Measurements from ENCODE around the gene HS3ST3A1. TPM values are rescaled to one million over a fixed set of nuclear protein-coding genes. Genes with fewer than 3 reads are reported as not detected.
A peak's percentile ranks its signal among the peaks of the same experiment; 100 is the strongest.
"Not testable (repeated sequence)": the region's sequence is repeated elsewhere in the genome, so short reads cannot be mapped to it uniquely, and the experiment has no call there.

HS3ST3A1 gene
- total RNA-seq, 1 donor from 2014 or later, result 14.7 TPM

GRCh38 chr17:13550291-13550690, 51.4 kb downstream of the HS3ST3A1 start:
- Mint-ChIP-seq H3K36me3 (ENCODE audit: low read depth) (peaks cover 50% of the 10 kb centered on the region), H3K27me3 (ENCODE audit: low read depth) (no peaks in the 10 kb centered on the region), H3K27ac (ENCODE audit: unreplicated experiment) (no peak overlapping the region), H3K4me1 (peaks cover 6% of the 10 kb centered on the region), H3K4me3 (no peak overlapping the region), H3K9me3 (peaks cover 11% of the 10 kb centered on the region)
- TF ChIP-seq, protein P1, sequence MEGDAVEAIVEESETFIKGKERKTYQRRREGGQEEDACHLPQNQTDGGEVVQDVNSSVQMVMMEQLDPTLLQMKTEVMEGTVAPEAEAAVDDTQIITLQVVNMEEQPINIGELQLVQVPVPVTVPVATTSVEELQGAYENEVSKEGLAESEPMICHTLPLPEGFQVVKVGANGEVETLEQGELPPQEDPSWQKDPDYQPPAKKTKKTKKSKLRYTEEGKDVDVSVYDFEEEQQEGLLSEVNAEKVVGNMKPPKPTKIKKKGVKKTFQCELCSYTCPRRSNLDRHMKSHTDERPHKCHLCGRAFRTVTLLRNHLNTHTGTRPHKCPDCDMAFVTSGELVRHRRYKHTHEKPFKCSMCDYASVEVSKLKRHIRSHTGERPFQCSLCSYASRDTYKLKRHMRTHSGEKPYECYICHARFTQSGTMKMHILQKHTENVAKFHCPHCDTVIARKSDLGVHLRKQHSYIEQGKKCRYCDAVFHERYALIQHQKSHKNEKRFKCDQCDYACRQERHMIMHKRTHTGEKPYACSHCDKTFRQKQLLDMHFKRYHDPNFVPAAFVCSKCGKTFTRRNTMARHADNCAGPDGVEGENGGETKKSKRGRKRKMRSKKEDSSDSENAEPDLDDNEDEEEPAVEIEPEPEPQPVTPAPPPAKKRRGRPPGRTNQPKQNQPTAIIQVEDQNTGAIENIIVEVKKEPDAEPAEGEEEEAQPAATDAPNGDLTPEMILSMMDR (conservative IDR thresholded peaks at IDR 0.05), result no peak
- DNase-seq (ENCODE audit: low read depth, low spot score), result no peak

- peaks cover 20% of the 10 kb centered on the region for H3K4me1 Mint-ChIP-seq
- H3K27me3 Mint-ChIP-seq (ENCODE audit: low read depth); DNase-seq (ENCODE audit: low read depth, low spot score); H3K4me3 Mint-ChIP-seq; H3K27ac Mint-ChIP-seq (ENCODE audit: unreplicated experiment); H3K9me3 Mint-ChIP-seq: not testable (repeated sequence)
- peaks cover 55% of the 10 kb centered on the region for H3K36me3 Mint-ChIP-seq (ENCODE audit: low read depth)
Observed at GRCh38 chr17:13548576-13548975, 53.2 kb downstream of the HS3ST3A1 start.

DNA sequence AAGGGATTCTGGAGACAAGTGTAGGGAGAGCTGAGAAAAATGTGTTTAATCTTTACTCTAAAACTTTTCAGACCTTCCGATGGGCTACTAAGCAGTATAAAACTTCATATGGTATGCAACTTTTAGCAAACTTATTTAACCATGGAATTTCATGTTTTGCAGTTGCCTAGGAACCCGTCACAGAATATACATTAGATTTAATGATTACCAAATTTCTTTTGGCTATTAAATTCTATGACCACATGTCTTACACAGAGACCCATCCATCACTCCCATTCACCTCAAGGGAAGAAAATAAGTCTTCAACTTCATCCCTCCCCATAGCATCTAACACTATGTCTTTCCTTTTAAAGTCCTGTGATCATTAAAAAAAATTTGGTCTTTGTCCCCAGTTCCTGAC, 54.9 kb downstream of the HS3ST3A1 start:
- H3K36me3 Mint-ChIP-seq (ENCODE audit: low read depth), result peaks cover 53% of the 10 kb centered on the region
- peaks cover 8% of the 10 kb centered on the region for H3K9me3 Mint-ChIP-seq
- H3K4me3 Mint-ChIP-seq, result no peak overlapping the region
- TF ChIP-seq, protein P1 (conservative IDR thresholded peaks at IDR 0.05), result no peak
- peaks cover 25% of the 10 kb centered on the region for H3K4me1 Mint-ChIP-seq
- no peak overlapping the region for H3K27ac Mint-ChIP-seq (ENCODE audit: unreplicated experiment)
- H3K27me3 Mint-ChIP-seq (ENCODE audit: low read depth), result no peaks in the 10 kb centered on the region
- no peak for DNase-seq (ENCODE audit: low read depth, low spot score)

GRCh38 chr17:13545941-13546340, 55.8 kb downstream of the HS3ST3A1 start:
- peaks cover 25% of the 10 kb centered on the region for H3K4me1 Mint-ChIP-seq
- H3K27ac Mint-ChIP-seq (ENCODE audit: unreplicated experiment), result no peak overlapping the region
- peaks cover 54% of the 10 kb centered on the region for H3K36me3 Mint-ChIP-seq (ENCODE audit: low read depth)
- H3K4me3 Mint-ChIP-seq, result no peak overlapping the region
- TF ChIP-seq, protein P1 (conservative IDR thresholded peaks at IDR 0.05), result no peak
- no peak for DNase-seq (ENCODE audit: low read depth, low spot score)
- H3K27me3 Mint-ChIP-seq (ENCODE audit: low read depth), result no peaks in the 10 kb centered on the region
- peaks cover 8% of the 10 kb centered on the region for H3K9me3 Mint-ChIP-seq

- Mint-ChIP-seq H3K36me3 (ENCODE audit: low read depth) (peaks cover 55% of the 10 kb centered on the region), H3K27ac (ENCODE audit: unreplicated experiment) (peak overlapping the region; percentile 21), H3K4me3 (no peak overlapping the region), H3K27me3 (ENCODE audit: low read depth) (no peaks in the 10 kb centered on the region), H3K4me1 (peaks cover 25% of the 10 kb centered on the region), H3K9me3 (peaks cover 4% of the 10 kb centered on the region)
- TF ChIP-seq, protein P1 (conservative IDR thresholded peaks at IDR 0.05), result no peak
- DNase-seq (ENCODE audit: low read depth, low spot score), result no peak
Observed at GRCh38 chr17:13544765-13545164, 57.0 kb downstream of the HS3ST3A1 start.

- H3K4me1 Mint-ChIP-seq, result peaks cover 22% of the 10 kb centered on the region
- TF ChIP-seq, protein P1 (conservative IDR thresholded peaks at IDR 0.05), result no peak
- no peak for DNase-seq (ENCODE audit: low read depth, low spot score)
- H3K27ac Mint-ChIP-seq (ENCODE audit: unreplicated experiment), result peak overlapping the region; percentile 74
- no peaks in the 10 kb centered on the region for H3K9me3 Mint-ChIP-seq
- no peak overlapping the region for H3K4me3 Mint-ChIP-seq
- no peaks in the 10 kb centered on the region for H3K27me3 Mint-ChIP-seq (ENCODE audit: low read depth)
- H3K36me3 Mint-ChIP-seq (ENCODE audit: low read depth), result peaks cover 53% of the 10 kb centered on the region
Observed at GRCh38 chr17:13544292-13544691, 57.4 kb downstream of the HS3ST3A1 start.

All from neural crest cell (in vitro differentiated cells).